ENCODE results near the gene KLK7.

Gene KLK7

GRCh38 chr19:50981587-50982146 lies 2.0 kb downstream of the KLK7 start:
- no peak for ATAC-seq (ENCODE audit: insufficient read depth, low read depth)
- TF ChIP-seq CTCF (IDR thresholded peaks at IDR 0.05; ENCODE audit: borderline replicate concordance, extremely low read depth, low read length, poor library complexity, severe bottlenecking) (no peak), EZH2 (IDR thresholded peaks at IDR 0.05; ENCODE audit: borderline replicate concordance, low read depth, low read length, severe bottlenecking) (no peak)

GRCh38 chr19:50980208-50980607 lies 3.5 kb downstream of the KLK7 start:
- no peaks in the 10 kb centered on the region for H3K9me3 ChIP-seq (ENCODE audit: insufficient read depth, low read length, severe bottlenecking)
- no peaks in the 10 kb centered on the region for H3K79me2 ChIP-seq (ENCODE audit: insufficient read depth, low read length)
- DNase-seq (no peak), ATAC-seq (ENCODE audit: insufficient read depth, low read depth) (no peak)
- H3K4me2 ChIP-seq (ENCODE audit: insufficient read depth, low read length) = no peak overlapping the region
- H4K20me1 ChIP-seq (ENCODE audit: insufficient read depth, low read length) = no peaks in the 10 kb centered on the region
- H3K27ac ChIP-seq (ENCODE audit: low read length) = no peak overlapping the region
- no peaks in the 10 kb centered on the region for H3K4me1 ChIP-seq (ENCODE audit: insufficient read depth, low read length)
- H3K27me3 ChIP-seq (ENCODE audit: insufficient read depth, low read length, poor library complexity) = no peaks in the 10 kb centered on the region
- TF ChIP-seq CTCF (IDR thresholded peaks at IDR 0.05; ENCODE audit: borderline replicate concordance, extremely low read depth, low read length, poor library complexity, severe bottlenecking) = no peak
- TF ChIP-seq EZH2 (IDR thresholded peaks at IDR 0.05; ENCODE audit: borderline replicate concordance, low read depth, low read length, severe bottlenecking) = no peak
- H2AFZ ChIP-seq (ENCODE audit: low read depth, low read length) = no peak overlapping the region
- no peak overlapping the region for H3K4me3 ChIP-seq (ENCODE audit: low read depth in 1 of 2, low read length in 2 of 2)
- no peak overlapping the region for H3K9ac ChIP-seq (ENCODE audit: low read depth, low read length)
- no peaks in the 10 kb centered on the region for H3K36me3 ChIP-seq (ENCODE audit: insufficient read depth, low read length)

More at GRCh38 chr19:50981587-50982146, 2.0 kb downstream of the KLK7 start:
- Histone ChIP-seq H2AFZ (ENCODE audit: low read depth, low read length) (no peak overlapping the region), H3K9me3 (ENCODE audit: insufficient read depth, low read length, severe bottlenecking) (no peaks in the 10 kb centered on the region), H3K27ac (ENCODE audit: low read length) (no peak overlapping the region), H3K4me1 (ENCODE audit: insufficient read depth, low read length) (no peaks in the 10 kb centered on the region), H3K9ac (ENCODE audit: low read depth, low read length) (no peak overlapping the region), H3K4me2 (ENCODE audit: insufficient read depth, low read length) (no peak overlapping the region), H4K20me1 (ENCODE audit: insufficient read depth, low read length) (no peaks in the 10 kb centered on the region), H3K36me3 (ENCODE audit: insufficient read depth, low read length) (no peaks in the 10 kb centered on the region), H3K79me2 (ENCODE audit: insufficient read depth, low read length) (no peaks in the 10 kb centered on the region), H3K4me3 (ENCODE audit: low read depth in 1 of 2, low read length in 2 of 2) (no peak overlapping the region), H3K27me3 (ENCODE audit: insufficient read depth, low read length, poor library complexity) (no peaks in the 10 kb centered on the region)
- no peak for DNase-seq

GRCh38 chr19:50979758-50980157 lies 4.0 kb downstream of the KLK7 start:
- Histone ChIP-seq H2AFZ (ENCODE audit: low read depth, low read length) (no peak overlapping the region), H3K4me1 (ENCODE audit: insufficient read depth, low read length) (no peaks in the 10 kb centered on the region), H3K9me3 (ENCODE audit: insufficient read depth, low read length, severe bottlenecking) (no peaks in the 10 kb centered on the region), H3K27me3 (ENCODE audit: insufficient read depth, low read length, poor library complexity) (no peaks in the 10 kb centered on the region), H3K79me2 (ENCODE audit: insufficient read depth, low read length) (no peaks in the 10 kb centered on the region), H3K4me2 (ENCODE audit: insufficient read depth, low read length) (no peak overlapping the region), H3K4me3 (ENCODE audit: low read depth in 1 of 2, low read length in 2 of 2) (no peak overlapping the region), H3K9ac (ENCODE audit: low read depth, low read length) (no peak overlapping the region), H3K27ac (ENCODE audit: low read length) (no peak overlapping the region), H3K36me3 (ENCODE audit: insufficient read depth, low read length) (no peaks in the 10 kb centered on the region), H4K20me1 (ENCODE audit: insufficient read depth, low read length) (no peaks in the 10 kb centered on the region)
- TF ChIP-seq EZH2 (IDR thresholded peaks at IDR 0.05; ENCODE audit: borderline replicate concordance, low read depth, low read length, severe bottlenecking) = no peak
- TF ChIP-seq CTCF (IDR thresholded peaks at IDR 0.05; ENCODE audit: borderline replicate concordance, extremely low read depth, low read length, poor library complexity, severe bottlenecking) = no peak
- no peak for ATAC-seq (ENCODE audit: insufficient read depth, low read depth)
- no peak for DNase-seq

Data from DND-41 (cell line).